K562 (cell line): ENCODE measurements around the gene RABGAP1L. TPM values are rescaled to one million over a fixed set of nuclear protein-coding genes. Genes with fewer than 3 reads are reported as not detected.

Experiments
- ATAC-seq: fragments of 200-7000 bp; cut with Tn5 transposase; 3 replicates; pipeline ENCODE4 v1.9.1; 2020; ENCODE audit warnings: moderate library complexity
- BruUV-seq: library from RNA; stranded (reverse); fragments of 400-500 nt; replicated peaks from 2 replicates; lab custom pipeline; 2021; lab: Mats Ljungman, UMichigan
- CTCF ChIA-PET: fragments of 300-600 bp; formaldehyde crosslinking; extraction: SDS; loops from one replicate; lab custom pipeline; 2021; ENCODE audit warnings: low intra/inter-chr PET ratio; lab: Yijun Ruan, JAX
- POLR2A ChIA-PET: fragments of 300-600, 350-650 bp; sonication (Branson Sonifier 250); formaldehyde crosslinking; extraction: SDS; loops from one replicate; lab custom pipeline; 2021; ENCODE audit warnings: antibody characterized with exemption, inconsistent platforms; lab: Yijun Ruan, JAX
- DNase-seq, 4 experiments: peaks; one replicate each; pipeline versions ENCODE4 v3.0.0 to v3.0.0-alpha.2; 2011 to 2018; ENCODE audit warnings: low spot score in 3 of 4, mixed read lengths in 3 of 4; ENCODE audit errors: extremely low read depth in 1 of 4
- FAIRE-seq: peaks from 2 replicates; lab custom pipeline; 2011; peaks lifted over from hg19 to GRCh38; lab: Jason Lieb, UNC
- H2AFZ ChIP-seq: 2 replicates; pipeline ENCODE4 v1.6.0; 2011; ENCODE audit warnings: low read depth, low read length, control low read depth, inconsistent platforms
- H3K27ac ChIP-seq: fragments of 200-600 bp; 3 replicates; pipeline ENCODE4 v1.8.0; 2011; ENCODE audit warnings: low read depth, mild to moderate bottlenecking, control low read depth, inconsistent platforms, low read length, moderate library complexity, mixed read lengths; ENCODE audit errors: extremely low read depth
- H3K27me3 ChIP-seq, 2 experiments: fragments of 300-600 bp in 1 of 2; 2 replicates in 1 of 2; 3 replicates in 1 of 2; pipeline versions ENCODE4 v1.6.0 to v1.8.0; 2011; ENCODE audit warnings: inconsistent platforms in 2 of 2, low read length in 2 of 2, mild to moderate bottlenecking in 1 of 2, mixed read lengths in 1 of 2, moderate library complexity in 1 of 2; ENCODE audit not compliant: control insufficient read depth in 2 of 2, insufficient read depth in 2 of 2
- H3K36me3 ChIP-seq: fragments of 300-600 bp; 3 replicates; pipeline ENCODE4 v1.8.0; 2011; ENCODE audit warnings: mild to moderate bottlenecking, low read length, inconsistent platforms; ENCODE audit not compliant: control insufficient read depth, insufficient read depth
- H3K4me1 ChIP-seq, 2 experiments: fragments of 200-600 bp in 1 of 2; replicated peaks in 1 of 2; 2 replicates in 1 of 2; 3 replicates in 1 of 2; pipeline versions ENCODE4 v1.5.1 to v1.8.0; 2011; ENCODE audit warnings: inconsistent platforms in 2 of 2, low read length in 2 of 2, mild to moderate bottlenecking in 1 of 2, mixed read lengths in 1 of 2, moderate library complexity in 1 of 2; ENCODE audit not compliant: control insufficient read depth in 2 of 2, insufficient read depth in 2 of 2
- H3K4me2 ChIP-seq: 2 replicates; pipeline ENCODE4 v1.6.1; 2011; ENCODE audit warnings: low read length, control low read depth, inconsistent platforms, mixed read lengths; ENCODE audit not compliant: insufficient read depth
- H3K4me3 ChIP-seq: fragments of 200-600 bp; sonication (generic), shearing (Covaris generic); 2 replicates; pipeline ENCODE4 v1.5.1; 2016; ENCODE audit warnings: control low read depth, inconsistent platforms
- H3K79me2 ChIP-seq: fragments of 200-600 bp; 3 replicates; pipeline ENCODE4 v1.8.0; 2011; ENCODE audit warnings: low read length, inconsistent platforms; ENCODE audit not compliant: control insufficient read depth, insufficient read depth
- H3K9ac ChIP-seq, 2 experiments: 2 replicates each; pipeline versions ENCODE4 v1.6.0 to v1.6.1; 2011; ENCODE audit warnings: low read depth in 2 of 2, low read length in 2 of 2, control low read depth in 1 of 2, inconsistent platforms in 1 of 2, mild to moderate bottlenecking in 1 of 2, mixed read lengths in 1 of 2; ENCODE audit not compliant: insufficient read depth in 1 of 2
- H3K9me1 ChIP-seq: one replicate; pipeline ENCODE4 v1.6.0; 2011; ENCODE audit warnings: inconsistent platforms, mild to moderate bottlenecking, low read length, moderate library complexity; ENCODE audit not compliant: control insufficient read depth, insufficient read depth
- H3K9me3 ChIP-seq: replicated peaks from 2 replicates; pipeline ENCODE4 v1.5.1; 2011; ENCODE audit warnings: low read depth, low read length, inconsistent platforms; ENCODE audit not compliant: control insufficient read depth, insufficient read depth
- H4K20me1 ChIP-seq: replicated peaks from 2 replicates; pipeline ENCODE4 v1.6.1; 2011; ENCODE audit warnings: low read length, inconsistent platforms, mixed read lengths; ENCODE audit not compliant: control insufficient read depth, insufficient read depth
- ETV5 ChIP-seq: sonication (generic); formaldehyde crosslinking; IDR thresholded peaks from 2 replicates; pipeline ENCODE4 v1.4.0; 2020; ENCODE audit warnings: low read depth, mild to moderate bottlenecking, missing genetic modification reagents
- GABPA ChIP-seq: fragments of 200-800 bp; sonication (Bioruptor generic); conservative IDR thresholded peaks from 2 replicates; pipeline ENCODE4 v1.6.1; 2016; ENCODE audit warnings: low read depth, missing genetic modification characterization, missing compliant biosample characterization
- KLF6 ChIP-seq: fragments of 250-450 bp; sonication (Bioruptor Pico); IDR thresholded peaks from 2 replicates; pipeline ENCODE4 v1.4.0; 2020; ENCODE audit warnings: mild to moderate bottlenecking, moderate library complexity, borderline replicate concordance
- MIER1 ChIP-seq: fragments of 450-650 bp; IDR thresholded peaks from 2 replicates; pipeline ENCODE4 v1.6.1; 2016; ENCODE audit warnings: antibody characterized with exemption, mild to moderate bottlenecking, low read depth
- NBN ChIP-seq: fragments of 450-650 bp; IDR thresholded peaks from 2 replicates; pipeline ENCODE4 v1.6.1; 2016; ENCODE audit warnings: low read depth, mild to moderate bottlenecking
- PCBP2 ChIP-seq: fragments of 200-400 bp; formaldehyde crosslinking; IDR thresholded peaks from 2 replicates; pipeline ENCODE4 v1.6.1; 2018; ENCODE audit warnings: low read length, low read depth, mild to moderate bottlenecking, moderate library complexity; ENCODE audit not compliant: poor library complexity, severe bottlenecking
- ZFX ChIP-seq: sonication (generic); formaldehyde crosslinking; IDR thresholded peaks from 2 replicates; pipeline ENCODE4 v1.8.0; 2022; ENCODE audit warnings: mild to moderate bottlenecking, missing genetic modification reagents, moderate library complexity
- ZNF282 ChIP-seq: sonication (generic); formaldehyde crosslinking; IDR thresholded peaks from 2 replicates; pipeline ENCODE4 v1.8.1; 2023; ENCODE audit warnings: missing genetic modification reagents
- WGBS: fragments of 100-300 bp; shearing (Covaris generic); methylation state at CpG from one replicate; pipeline ENCODE4 v1.1.6; 2016; ENCODE audit warnings: low coverage, mixed read lengths; ENCODE audit not compliant: insufficient coverage; ENCODE audit errors: missing lambda C conversion rate; 5-methylcytosine and 5-hydroxymethylcytosine counted together
- in situ Hi-C: fragments of 300-500 bp; cut with MboI; formaldehyde crosslinking; loops from 4 replicates; pipeline ENCODE4 v1.15.0; 2018; ENCODE audit warnings: inconsistent platforms, mixed read lengths
- intact Hi-C: fragments of 100-400 bp; cut with micrococcal nuclease; formaldehyde crosslinking; loops from 2 replicates; pipeline ENCODE4 v1.14.2; 2022
- polyA plus RNA-seq, 8 experiments: library from polyadenylated mRNA; depleted of rRNA in 4 of 8; stranded (reverse) in 5 of 8; unstranded in 3 of 8; fragments of >200 nt; fragmentation: Nextera tagmentation in 2 of 8; fragmentation: Illumina TruSeq in 1 of 8; extraction: Ambion mirVana in 2 of 8; extraction: Trizol in 1 of 8; gene quantifications; 2 replicates each; pipeline versions ENCODE4 v1.2.1 to v1.2.3, GENCODE V29; 2011 to 2014; ENCODE audit warnings: inconsistent platforms in 1 of 8, missing spikeins in 1 of 8
- total RNA-seq, 7 experiments: library from RNA; depleted of rRNA in 6 of 7; stranded (reverse); fragments of >200 nt in 6 of 7; fragmentation: Illumina TruSeq in 2 of 7; extraction: Trizol in 2 of 7; gene quantifications; 2 replicates each; pipeline versions ENCODE4 v1.2.1 to v1.2.3, GENCODE V29; 2011 to 2021; ENCODE audit warnings: low replicate concordance in 1 of 7
- TF ChIP-seq, protein P1 (sequence below): fragments of 450-650 bp; IDR thresholded peaks from 2 replicates; pipeline ENCODE4 v1.6.1; 2016
- TF ChIP-seq, protein P2 (sequence below): fragments of 450-650 bp; IDR thresholded peaks from one replicate; pipeline ENCODE4 v1.6.1; 2018; ENCODE audit warnings: mild to moderate bottlenecking, moderate library complexity; ENCODE audit not compliant: partially characterized antibody
- TF ChIP-seq, protein P3 (sequence below): sonication (generic); formaldehyde crosslinking; IDR thresholded peaks from 2 replicates; pipeline ENCODE4 v1.4.0; 2020; ENCODE audit warnings: mild to moderate bottlenecking, missing genetic modification reagents

The RABGAP1L gene
- total and polyA plus RNA-seq, 9 of the 15 experiments (the other 6 are each of a cell fraction or from before 2014, with no cell fraction given) = 16.5 to 44.9 (median 26.7) TPM

DNA sequence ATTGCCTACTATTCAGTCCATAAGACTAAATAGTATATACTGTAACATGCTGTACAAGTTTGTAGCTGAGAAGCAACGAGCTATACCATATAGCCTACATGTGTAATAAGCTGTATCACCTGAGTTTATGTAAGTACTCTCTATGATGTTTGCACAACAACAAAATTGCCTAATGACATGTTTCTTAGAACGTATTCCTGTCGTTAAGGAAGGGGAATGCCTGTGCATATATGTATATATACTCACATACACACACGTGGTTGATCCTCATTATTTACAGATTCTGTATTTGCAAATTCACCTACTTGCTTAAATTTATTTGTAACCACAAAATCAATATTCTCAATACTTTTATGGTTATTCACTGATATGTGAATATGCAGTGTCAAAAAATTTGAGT lies 504.0 kb downstream of the RABGAP1L start:
- H3K4me1 ChIP-seq = no peaks in the 10 kb centered on the region
- ATAC-seq = no peak
- no peak overlapping the region for H2AFZ ChIP-seq
- WGBS = 23% methylated on average over 4 of the region's 4 CpGs
- ChIA-PET POLR2A (interaction anchor here (0.7 to 0.8 kb wide), 2 partner anchors 11 to 1040 kb away, joined by 3 to 4 read pairs; no protein-coding TSS in a partner anchor), CTCF (no interaction called here)
- H3K27ac ChIP-seq = no peak overlapping the region
- H3K4me2 ChIP-seq = no peak overlapping the region
- TF ChIP-seq GABPA (tag) (no peak), PCBP2 (no peak), MIER1 (no peak), KLF6 (CRISPR knock-in tag) (no peak), NBN (no peak), ZFX (no peak), ZNF282 (CRISPR knock-in tag) (no peak), ETV5 (no peak)
- TF ChIP-seq, protein P1, sequence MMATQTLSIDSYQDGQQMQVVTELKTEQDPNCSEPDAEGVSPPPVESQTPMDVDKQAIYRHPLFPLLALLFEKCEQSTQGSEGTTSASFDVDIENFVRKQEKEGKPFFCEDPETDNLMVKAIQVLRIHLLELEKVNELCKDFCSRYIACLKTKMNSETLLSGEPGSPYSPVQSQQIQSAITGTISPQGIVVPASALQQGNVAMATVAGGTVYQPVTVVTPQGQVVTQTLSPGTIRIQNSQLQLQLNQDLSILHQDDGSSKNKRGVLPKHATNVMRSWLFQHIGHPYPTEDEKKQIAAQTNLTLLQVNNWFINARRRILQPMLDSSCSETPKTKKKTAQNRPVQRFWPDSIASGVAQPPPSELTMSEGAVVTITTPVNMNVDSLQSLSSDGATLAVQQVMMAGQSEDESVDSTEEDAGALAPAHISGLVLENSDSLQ = no peak
- TF ChIP-seq, protein P2, sequence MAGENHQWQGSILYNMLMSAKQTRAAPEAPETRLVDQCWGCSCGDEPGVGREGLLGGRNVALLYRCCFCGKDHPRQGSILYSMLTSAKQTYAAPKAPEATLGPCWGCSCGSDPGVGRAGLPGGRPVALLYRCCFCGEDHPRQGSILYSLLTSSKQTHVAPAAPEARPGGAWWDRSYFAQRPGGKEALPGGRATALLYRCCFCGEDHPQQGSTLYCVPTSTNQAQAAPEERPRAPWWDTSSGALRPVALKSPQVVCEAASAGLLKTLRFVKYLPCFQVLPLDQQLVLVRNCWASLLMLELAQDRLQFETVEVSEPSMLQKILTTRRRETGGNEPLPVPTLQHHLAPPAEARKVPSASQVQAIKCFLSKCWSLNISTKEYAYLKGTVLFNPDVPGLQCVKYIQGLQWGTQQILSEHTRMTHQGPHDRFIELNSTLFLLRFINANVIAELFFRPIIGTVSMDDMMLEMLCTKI = no peak
- TF ChIP-seq, protein P3, sequence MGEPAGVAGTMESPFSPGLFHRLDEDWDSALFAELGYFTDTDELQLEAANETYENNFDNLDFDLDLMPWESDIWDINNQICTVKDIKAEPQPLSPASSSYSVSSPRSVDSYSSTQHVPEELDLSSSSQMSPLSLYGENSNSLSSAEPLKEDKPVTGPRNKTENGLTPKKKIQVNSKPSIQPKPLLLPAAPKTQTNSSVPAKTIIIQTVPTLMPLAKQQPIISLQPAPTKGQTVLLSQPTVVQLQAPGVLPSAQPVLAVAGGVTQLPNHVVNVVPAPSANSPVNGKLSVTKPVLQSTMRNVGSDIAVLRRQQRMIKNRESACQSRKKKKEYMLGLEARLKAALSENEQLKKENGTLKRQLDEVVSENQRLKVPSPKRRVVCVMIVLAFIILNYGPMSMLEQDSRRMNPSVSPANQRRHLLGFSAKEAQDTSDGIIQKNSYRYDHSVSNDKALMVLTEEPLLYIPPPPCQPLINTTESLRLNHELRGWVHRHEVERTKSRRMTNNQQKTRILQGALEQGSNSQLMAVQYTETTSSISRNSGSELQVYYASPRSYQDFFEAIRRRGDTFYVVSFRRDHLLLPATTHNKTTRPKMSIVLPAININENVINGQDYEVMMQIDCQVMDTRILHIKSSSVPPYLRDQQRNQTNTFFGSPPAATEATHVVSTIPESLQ (CRISPR knock-in tag) = no peak
- no peaks in the 10 kb centered on the region for H4K20me1 ChIP-seq
- no peak overlapping the region for H3K4me3 ChIP-seq
- H3K36me3 ChIP-seq = no peaks in the 10 kb centered on the region
- no peaks in the 10 kb centered on the region for H3K9me1 ChIP-seq
- no TSS peak for BruUV-seq
- in situ Hi-C loops (no loop called here), intact Hi-C loops (no loop called here)
- H3K9ac ChIP-seq = no peak overlapping the region
- no peaks in the 10 kb centered on the region for H3K79me2 ChIP-seq
- no peaks in the 10 kb centered on the region for H3K27me3 ChIP-seq
- H3K9me3 ChIP-seq = no peaks in the 10 kb centered on the region
- no peak for FAIRE-seq
- DNase-seq = no peak
